GM12878 (cell line): ENCODE data around the gene EXOSC6. TPM values are rescaled to one million over a fixed set of nuclear protein-coding genes. Genes with fewer than 3 reads are reported as not detected.
A peak's percentile ranks its signal among the peaks of the same experiment; 100 is the strongest.

Experiments used
- ASH2L ChIP-seq: fragments of 300-600, 200-600 bp; sonication (generic); IDR thresholded peaks from 2 replicates; pipeline ENCODE4 v1.6.1; 2017; ENCODE audit warnings: low read depth, mild to moderate bottlenecking, borderline replicate concordance
- ATF3 ChIP-seq: IDR thresholded peaks from 2 replicates; pipeline ENCODE4 v1.6.1; 2011; ENCODE audit warnings: low read depth, mild to moderate bottlenecking, low read length, moderate library complexity, borderline replicate concordance; ENCODE audit errors: extremely low read depth
- BCL11A ChIP-seq: IDR thresholded peaks from 2 replicates; pipeline ENCODE4 v1.6.1; 2011; ENCODE audit warnings: low read depth, low read length
- BCLAF1 ChIP-seq: fragments of 450-650 bp; IDR thresholded peaks from 2 replicates; pipeline ENCODE4 v1.6.1; 2017; ENCODE audit warnings: antibody characterized with exemption, mild to moderate bottlenecking, moderate library complexity
- BHLHE40 ChIP-seq, 2 experiments: fragments of 450-650 bp in 1 of 2; IDR thresholded peaks; 2 replicates each; pipeline ENCODE4 v1.6.1; 2011 to 2017; ENCODE audit warnings: low read depth in 2 of 2, borderline replicate concordance in 1 of 2, improper control_type of control experiment in 1 of 2, low read length in 1 of 2, mild to moderate bottlenecking in 1 of 2
- BMI1 ChIP-seq: fragments of 450-650 bp; IDR thresholded peaks from 2 replicates; pipeline ENCODE4 v1.6.1; 2016; ENCODE audit warnings: mild to moderate bottlenecking, moderate library complexity, borderline replicate concordance
- CHD2 ChIP-seq: IDR thresholded peaks from 2 replicates; pipeline ENCODE4 v1.6.1; 2011; ENCODE audit warnings: low read depth, low read length, improper control_type of control experiment, borderline replicate concordance
- CHD4 ChIP-seq: fragments of 200-600 bp; sonication (generic); IDR thresholded peaks from 2 replicates; pipeline ENCODE4 v1.6.1; 2016; ENCODE audit warnings: mild to moderate bottlenecking
- GABPA ChIP-seq: IDR thresholded peaks from 2 replicates; pipeline ENCODE4 v1.6.1; 2014; ENCODE audit warnings: antibody characterized with exemption, low read depth, mild to moderate bottlenecking, inconsistent platforms
- HCFC1 ChIP-seq: fragments of 150-350 bp; IDR thresholded peaks from 2 replicates; pipeline ENCODE4 v1.6.1; 2014; ENCODE audit warnings: low read length
- HDAC6 ChIP-seq: fragments of 200-600 bp; sonication (generic); IDR thresholded peaks from one replicate; pipeline ENCODE4 v1.8.0; 2017; ENCODE audit warnings: antibody characterized with exemption; ENCODE audit not compliant: unreplicated experiment
- MTA3 ChIP-seq: IDR thresholded peaks from 2 replicates; pipeline ENCODE4 v1.6.1; 2012; ENCODE audit warnings: low read length, inconsistent platforms, borderline replicate concordance
- MYC ChIP-seq: IDR thresholded peaks from 2 replicates; pipeline ENCODE4 v1.6.1; 2011; ENCODE audit warnings: mild to moderate bottlenecking, low read length, moderate library complexity, inconsistent platforms; ENCODE audit not compliant: insufficient read depth, insufficient replicate concordance, insufficient read length, severe bottlenecking
- RCOR1 ChIP-seq: conservative IDR thresholded peaks from 2 replicates; pipeline ENCODE4 v1.6.1; 2012; ENCODE audit warnings: low read depth, low read length, improper control_type of control experiment
- RFX5 ChIP-seq: IDR thresholded peaks from 2 replicates; pipeline ENCODE4 v1.6.1; 2011; ENCODE audit warnings: low read depth, low read length, improper control_type of control experiment
- SMC3 ChIP-seq: IDR thresholded peaks from 2 replicates; pipeline ENCODE4 v1.6.1; 2011; ENCODE audit warnings: low read length, improper control_type of control experiment, borderline replicate concordance
- SRF ChIP-seq, 2 experiments: IDR thresholded peaks; 2 replicates each; pipeline ENCODE4 v1.6.1; 2011; ENCODE audit warnings: low read depth in 2 of 2, low read length in 2 of 2, mild to moderate bottlenecking in 1 of 2, moderate library complexity in 1 of 2
- ZBTB33 ChIP-seq: fragments of 450-650 bp; IDR thresholded peaks from 2 replicates; pipeline ENCODE4 v1.6.1; 2017; ENCODE audit warnings: mild to moderate bottlenecking
- ZNF687 ChIP-seq: fragments of 450-650 bp; IDR thresholded peaks from 2 replicates; pipeline ENCODE4 v1.6.1; 2017; ENCODE audit warnings: mild to moderate bottlenecking, moderate library complexity
- ZSCAN29 ChIP-seq: fragments of 450-650 bp; IDR thresholded peaks from 2 replicates; pipeline ENCODE4 v1.6.1; 2017; ENCODE audit warnings: mild to moderate bottlenecking, moderate library complexity
- polyA plus RNA-seq, 11 experiments: library from polyadenylated mRNA; depleted of rRNA in 4 of 11; unstranded in 6 of 11; stranded (reverse) in 5 of 11; fragments of >200 nt; fragmentation: Nextera tagmentation in 4 of 11; fragmentation: Illumina TruSeq in 1 of 11; extraction: Ambion mirVana in 4 of 11; extraction: Trizol in 1 of 11; gene quantifications; 1 replicate in 1 of 11; 2 replicates in 10 of 11; pipeline versions ENCODE4 v1.2.1 to v1.2.3, GENCODE V29; 2011 to 2016; ENCODE audit warnings: inconsistent platforms in 2 of 11, missing spikeins in 2 of 11, low read depth in 1 of 11
- total RNA-seq, 4 experiments: library from RNA; depleted of rRNA in 3 of 4; stranded (reverse); fragments of >200 nt in 3 of 4; fragmentation: Illumina TruSeq in 1 of 4; extraction: Trizol in 1 of 4; gene quantifications; 2 replicates each; pipeline versions ENCODE4 v1.2.1 to v1.2.3, GENCODE V29; 2013 to 2021

Gene EXOSC6
- total and polyA plus RNA-seq, 10 of the 15 experiments (the other 5 are each of a cell fraction or from before 2014, with no cell fraction given): 8.2 to 27.5 (median 14.5) TPM

GRCh38 chr16:70298988-70299938 lies 47.5 kb upstream of the EXOSC6 start, which contains the start of gene DDX19B (continued):
- TF ChIP-seq BCLAF1 (no peak), BCL11A (no peak), BMI1 (no peak), SRF (IDR thresholded peaks at IDR 0.05; ENCODE audit: low read depth in 2 of 2, low read length in 2 of 2) (peak in 1 of 2 experiments; percentile 70; a peak in 1 of 4 replicates), CHD2 (peak; percentile 56), ZSCAN29 (no peak), RCOR1 (no peak), ATF3 (peak; percentile 17; the same call in 1 of the 2 replicates), ASH2L (no peak), GABPA (no peak; the same call in 1 of the 2 replicates), RFX5 (no peak), CHD4 (no peak), SMC3 (no peak), MYC (peak; percentile 20), ZNF687 (peak; percentile 94), MTA3 (no peak), HCFC1 (peak; percentile 47; the same call in 1 of the 2 replicates), HDAC6 (no peak), ZBTB33 (no peak), BHLHE40 (IDR thresholded peaks at IDR 0.05; ENCODE audit: borderline replicate concordance in 1 of 2, low read depth in 2 of 2, low read length in 1 of 2) (peak in 1 of 2 experiments; percentile 79; a peak in 2 of 4 replicates)
